ENCODE results near the gene ATAD3A.

- TF ChIP-seq EP300 (IDR thresholded peaks at IDR 0.05; ENCODE audit: borderline replicate concordance) = no peak
- TF ChIP-seq RAD21 (IDR thresholded peaks at IDR 0.05; ENCODE audit: low read depth) = no peak
- TF ChIP-seq ZBTB7A (IDR thresholded peaks at IDR 0.05; ENCODE audit: low read depth) = no peak
- TF ChIP-seq MAX (IDR thresholded peaks at IDR 0.05) = no peak
- no peak for TF ChIP-seq TCF12 (IDR thresholded peaks at IDR 0.05; ENCODE audit: low read depth)
Observed at GRCh38 chr1:1517973-1518620, 6.1 kb downstream of the ATAD3A start.
